ENCODE data around the gene ELMO1.

The ELMO1 gene

GRCh38 chr7:37109016-37109683 is 339.5 kb downstream of the ELMO1 start:
- Histone ChIP-seq H3K27ac (no peak overlapping the region), H3K4me3 (no peak overlapping the region)
- TF ChIP-seq CTCF (IDR thresholded peaks at IDR 0.05): no peak
- no peak for DNase-seq (ENCODE audit: low spot score)

- H3K27ac ChIP-seq: no peak overlapping the region
- TF ChIP-seq CTCF (IDR thresholded peaks at IDR 0.05): no peak
- DNase-seq (ENCODE audit: low spot score): no peak
- H3K4me3 ChIP-seq: no peak overlapping the region
Measured at GRCh38 chr7:37108615-37109014, 340.0 kb downstream of the ELMO1 start.

- no peak for TF ChIP-seq CTCF (IDR thresholded peaks at IDR 0.05)
- Histone ChIP-seq H3K4me3 (no peak overlapping the region), H3K27ac (no peak overlapping the region)
- no peak for DNase-seq (ENCODE audit: low spot score)
Measured at GRCh38 chr7:37107047-37107750, 341.5 kb downstream of the ELMO1 start.

DNA sequence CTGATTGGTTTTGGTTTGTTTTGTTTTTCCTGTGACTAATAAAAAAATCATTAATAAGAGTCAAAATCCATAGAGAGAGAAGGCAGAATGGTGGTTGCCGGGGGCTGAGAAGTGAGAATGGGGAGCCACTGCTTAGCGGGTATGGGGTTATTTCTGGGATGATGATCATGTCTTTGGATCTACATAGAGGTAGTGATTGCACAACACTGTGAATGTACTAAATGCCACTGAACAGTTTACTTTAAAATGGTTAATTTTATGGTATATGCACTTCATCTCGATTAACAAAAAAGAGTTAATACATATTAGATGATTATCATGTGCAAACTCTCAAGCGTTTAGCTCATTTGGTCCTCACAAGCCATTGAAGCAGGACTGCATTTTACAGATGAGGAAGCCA is 342.9 kb downstream of the ELMO1 start:
- DNase-seq (ENCODE audit: low spot score): no peak
- TF ChIP-seq CTCF (IDR thresholded peaks at IDR 0.05): no peak
- Histone ChIP-seq H3K4me3 (no peak overlapping the region), H3K27ac (no peak overlapping the region)

- H3K4me3 ChIP-seq: no peak overlapping the region
- H3K27ac ChIP-seq: no peak overlapping the region
- TF ChIP-seq CTCF (IDR thresholded peaks at IDR 0.05): no peak
- no peak for DNase-seq (ENCODE audit: low spot score)
Measured at GRCh38 chr7:37104822-37105518, 343.7 kb downstream of the ELMO1 start.

GRCh38 chr7:37102518-37103137 is 346.0 kb downstream of the ELMO1 start:
- no peak for TF ChIP-seq CTCF (IDR thresholded peaks at IDR 0.05)
- no peak overlapping the region for H3K27ac ChIP-seq
- no peak for DNase-seq (ENCODE audit: low spot score)
- H3K4me3 ChIP-seq: no peak overlapping the region
